Left lung (tissue), 10 donors: ENCODE results near the gene NFIC. TPM values are rescaled to one million over a fixed set of nuclear protein-coding genes. Genes with fewer than 3 reads are reported as not detected.
A peak's percentile ranks its signal among the peaks of the same experiment; 100 is the strongest.

Source experiments
- ATAC-seq: fragments of 200-7000 bp; cut with Tn5 transposase; one replicate; pipeline ENCODE4 v1.9.1; 2020; ENCODE audit warnings: moderate library complexity
- DNase-seq, 4 donors: peaks; one replicate each; pipeline ENCODE4 v3.0.0-alpha.2; 2013 to 2020
- H3K27ac ChIP-seq, 2 donors: fragments of 200-600 bp; sonication (generic) in 1 of 2; one replicate each; pipeline versions ENCODE4 v1.5.0 to v1.8.0; 2020 to 2021
- H3K27me3 ChIP-seq, 2 donors: fragments of 200-600 bp; sonication (generic) in 1 of 2; one replicate each; pipeline versions ENCODE4 v1.5.0 to v1.8.0; 2020 to 2021
- H3K36me3 ChIP-seq, 2 donors: fragments of 200-600 bp; sonication (generic) in 1 of 2; one replicate each; pipeline versions ENCODE4 v1.5.0 to v1.8.0; 2020 to 2021
- H3K4me1 ChIP-seq, 2 donors: fragments of 200-600 bp; one replicate each; pipeline ENCODE4 v1.8.0; 2021
- H3K4me3 ChIP-seq, 2 donors: fragments of 200-600 bp; sonication (generic) in 1 of 2; one replicate each; pipeline versions ENCODE4 v1.5.0 to v1.8.0; 2020 to 2021; ENCODE audit warnings: mild to moderate bottlenecking in 1 of 2
- H3K9me3 ChIP-seq, 2 donors: fragments of 200-600 bp; sonication (generic) in 1 of 2; one replicate each; pipeline versions ENCODE4 v1.5.0 to v1.8.0; 2020 to 2021
- intact Hi-C, 2 donors: fragments of 100-400 bp; cut with DNase I; formaldehyde crosslinking; loops; one replicate each; pipeline versions ENCODE4 v1.11.2 to v1.14.2; 2022
- polyA plus RNA-seq, 6 donors: library from polyadenylated mRNA; unstranded; fragments of 120-200 nt; gene quantifications; one replicate each; pipeline ENCODE4 v1.2.1, GENCODE V29; 2013; ENCODE audit not compliant: insufficient read length in 6 of 6
- total RNA-seq, 2 donors: library from RNA; stranded (reverse); fragmentation: NEBNext Ultra II Directional; extraction: Animal tissue kit (Norgen Biotek cat#: 25700); gene quantifications; one replicate each; pipeline ENCODE4 v1.2.1, GENCODE V29; 2021
- TF ChIP-seq, protein P1 (sequence below), 2 donors: fragments of 200-600 bp; sonication (generic) in 1 of 2; IDR thresholded peaks; one replicate each; pipeline versions ENCODE4 v1.5.0 to v1.8.0; 2021; ENCODE audit warnings: antibody characterized with exemption in 2 of 2
- donor health status: DM: no; HTN: yes; CAD: no.
- donor health status: DM: no; HTN: no; CAD: no.

Gene NFIC
- total and polyA plus RNA-seq, 8 donors, result 37.2 to 163 (median 55.7) TPM

DNA sequence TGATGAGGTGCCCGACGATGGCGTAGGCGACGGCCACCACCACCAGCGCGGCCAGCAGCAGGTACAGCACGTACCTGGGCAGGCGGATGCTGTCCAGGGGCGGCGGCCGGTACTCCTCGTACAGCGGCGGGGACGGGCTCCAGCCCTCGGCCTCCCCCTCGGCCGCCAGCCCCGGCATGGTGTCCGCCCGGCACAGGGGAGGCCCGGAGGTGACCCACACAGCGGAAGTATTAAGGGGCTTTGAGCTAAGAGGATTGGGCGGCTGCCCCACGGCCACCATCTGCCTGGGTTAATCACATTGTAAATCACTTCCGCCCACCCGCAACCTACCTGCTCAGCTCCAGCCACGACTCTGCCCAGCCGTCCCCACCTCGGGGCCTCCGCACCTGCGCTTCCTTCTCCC, 116.8 kb downstream of the NFIC start, which contains the start of gene SMIM44:
Gene SMIM44 (minus strand): TSS at position 216 of the 403 bp plus-strand sequence. CDS start 38 bp downstream, at position 178.
- TF ChIP-seq, protein P1, sequence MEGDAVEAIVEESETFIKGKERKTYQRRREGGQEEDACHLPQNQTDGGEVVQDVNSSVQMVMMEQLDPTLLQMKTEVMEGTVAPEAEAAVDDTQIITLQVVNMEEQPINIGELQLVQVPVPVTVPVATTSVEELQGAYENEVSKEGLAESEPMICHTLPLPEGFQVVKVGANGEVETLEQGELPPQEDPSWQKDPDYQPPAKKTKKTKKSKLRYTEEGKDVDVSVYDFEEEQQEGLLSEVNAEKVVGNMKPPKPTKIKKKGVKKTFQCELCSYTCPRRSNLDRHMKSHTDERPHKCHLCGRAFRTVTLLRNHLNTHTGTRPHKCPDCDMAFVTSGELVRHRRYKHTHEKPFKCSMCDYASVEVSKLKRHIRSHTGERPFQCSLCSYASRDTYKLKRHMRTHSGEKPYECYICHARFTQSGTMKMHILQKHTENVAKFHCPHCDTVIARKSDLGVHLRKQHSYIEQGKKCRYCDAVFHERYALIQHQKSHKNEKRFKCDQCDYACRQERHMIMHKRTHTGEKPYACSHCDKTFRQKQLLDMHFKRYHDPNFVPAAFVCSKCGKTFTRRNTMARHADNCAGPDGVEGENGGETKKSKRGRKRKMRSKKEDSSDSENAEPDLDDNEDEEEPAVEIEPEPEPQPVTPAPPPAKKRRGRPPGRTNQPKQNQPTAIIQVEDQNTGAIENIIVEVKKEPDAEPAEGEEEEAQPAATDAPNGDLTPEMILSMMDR (IDR thresholded peaks at IDR 0.05), result no peak
- no peaks in the 10 kb centered on the region for H3K36me3 ChIP-seq
- H3K27ac ChIP-seq, result no peak within 1 kb of the TSS
- peak in 1 of 4 donors; percentile 74 for DNase-seq
- intact Hi-C loops, result no loop called here
- peaks cover 21 to 68% of the 10 kb centered on the region in 2 donors for H3K27me3 ChIP-seq
- H3K4me3 ChIP-seq, result no peak within 1 kb of the TSS
- no peak for ATAC-seq
- H3K9me3 ChIP-seq, result no peaks in the 10 kb centered on the region
- H3K4me1 ChIP-seq, result no peaks in the 10 kb centered on the region

DNA sequence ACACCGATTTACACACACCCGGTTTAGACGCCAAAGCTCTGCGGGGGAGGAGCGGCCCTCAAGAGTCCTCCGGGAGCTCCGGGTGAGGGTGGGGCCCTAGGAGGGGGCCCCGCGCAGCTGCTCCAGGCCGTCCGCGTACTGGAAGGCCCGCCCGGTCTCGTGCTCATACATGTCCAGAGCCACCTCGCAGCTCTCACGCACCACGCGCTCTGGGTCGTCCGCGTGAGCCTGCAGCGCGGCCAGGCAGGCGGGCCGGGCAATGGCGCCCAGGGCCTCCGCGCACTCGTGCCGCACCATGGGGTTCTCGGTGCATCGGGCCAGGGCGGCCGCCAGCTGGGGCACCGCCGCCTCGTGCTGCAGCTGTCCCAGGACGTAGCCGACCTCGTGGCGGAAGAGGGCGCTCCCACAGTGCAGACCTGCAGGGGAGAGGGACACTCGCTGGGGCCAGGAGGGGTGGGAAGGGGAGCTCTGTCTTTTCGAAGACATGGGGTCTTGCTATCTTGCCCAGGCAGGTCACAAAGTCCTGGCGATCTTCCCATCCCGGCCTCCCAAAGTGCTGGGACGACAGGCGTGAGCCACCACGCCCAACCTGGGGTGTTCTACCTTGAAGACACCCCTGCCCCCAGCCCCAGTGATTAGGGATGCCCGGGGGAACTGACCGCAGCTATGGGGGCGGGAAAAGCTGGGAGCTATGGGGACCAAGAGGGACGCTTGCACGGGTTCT, 125.2 kb downstream of the NFIC start:
- no peak overlapping the region for H3K27ac ChIP-seq
- intact Hi-C loops, result no loop called here
- no peaks in the 10 kb centered on the region for H3K4me1 ChIP-seq
- TF ChIP-seq, protein P1 (IDR thresholded peaks at IDR 0.05), result no peak
- H3K9me3 ChIP-seq, result no peaks in the 10 kb centered on the region
- DNase-seq (no peak), ATAC-seq (no peak)
- peaks cover 0 to 63% of the 10 kb centered on the region in 2 donors for H3K36me3 ChIP-seq
- H3K4me3 ChIP-seq, result no peak overlapping the region
- no peaks in the 10 kb centered on the region for H3K27me3 ChIP-seq

DNA sequence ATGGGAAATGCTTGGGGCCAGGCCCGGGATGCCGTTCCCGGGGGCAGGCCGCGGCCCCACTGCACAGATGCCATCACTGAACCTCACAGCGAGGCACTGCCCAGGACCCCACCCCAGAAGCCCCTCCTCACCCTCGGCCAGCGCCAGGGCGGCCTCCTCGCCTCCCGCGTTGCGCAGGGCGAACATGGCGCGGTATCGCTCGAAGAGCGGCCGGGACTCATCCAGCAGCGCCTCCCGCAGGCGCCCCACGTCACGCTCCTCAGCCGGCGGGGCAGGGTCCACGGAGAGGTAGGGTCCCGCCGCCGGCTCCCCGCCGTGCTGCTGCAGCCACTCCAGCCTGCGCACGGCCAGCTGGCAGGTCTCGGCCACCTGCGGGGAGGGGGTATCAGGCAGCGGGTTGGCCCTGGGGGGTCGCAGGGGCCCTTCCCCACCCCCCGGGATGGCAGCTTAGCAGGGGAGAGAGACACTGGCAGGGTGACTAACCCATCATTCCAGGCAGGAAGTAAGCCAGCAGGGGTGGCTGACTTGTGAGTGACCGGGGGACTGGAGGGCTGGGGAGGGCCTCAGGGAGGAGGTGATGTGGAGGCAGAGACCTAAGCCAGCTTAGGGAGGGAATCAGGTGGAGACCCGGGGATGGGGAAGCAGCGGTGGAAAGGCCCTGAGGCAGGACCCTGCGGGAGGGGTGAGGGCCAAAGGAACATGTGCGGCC, 125.9 kb downstream of the NFIC start:
- TF ChIP-seq, protein P1 (IDR thresholded peaks at IDR 0.05), result no peak
- ATAC-seq (no peak), DNase-seq (peak in 1 of 4 donors; percentile 74)
- Histone ChIP-seq H3K4me3 (no peak overlapping the region), H3K4me1 (no peaks in the 10 kb centered on the region), H3K27ac (no peak overlapping the region), H3K9me3 (no peaks in the 10 kb centered on the region), H3K27me3 (no peaks in the 10 kb centered on the region), H3K36me3 (peaks cover 0 to 66% of the 10 kb centered on the region in 2 donors)
- intact Hi-C loops, result no loop called here

DNA sequence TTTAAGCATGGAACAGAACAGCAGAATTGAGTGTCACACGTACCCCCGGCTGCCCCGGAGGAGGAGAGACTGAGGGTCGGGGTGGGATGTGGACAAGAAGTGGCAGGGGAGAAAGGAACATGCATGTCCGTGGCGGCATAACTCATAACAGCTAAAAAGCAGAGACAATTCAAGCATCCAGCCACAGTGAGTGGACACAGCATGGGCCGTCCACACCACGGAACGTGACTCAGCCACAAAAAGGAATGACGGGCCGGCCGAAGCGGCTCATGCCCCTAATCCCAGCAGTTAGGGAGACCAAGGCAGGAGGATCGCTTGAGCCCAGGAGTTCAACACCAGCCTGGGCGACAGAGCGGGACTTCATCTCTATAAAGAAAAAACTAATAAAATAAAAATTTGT, 126.5 kb downstream of the NFIC start:
- ATAC-seq (no peak), DNase-seq (no peak)
- no peaks in the 10 kb centered on the region for H3K27me3 ChIP-seq
- no peaks in the 10 kb centered on the region for H3K9me3 ChIP-seq
- peaks cover 0 to 66% of the 10 kb centered on the region in 2 donors for H3K36me3 ChIP-seq
- H3K4me1 ChIP-seq, result no peaks in the 10 kb centered on the region
- H3K4me3 ChIP-seq, result no peak overlapping the region
- intact Hi-C loops, result no loop called here
- TF ChIP-seq, protein P1 (IDR thresholded peaks at IDR 0.05), result no peak
- H3K27ac ChIP-seq, result no peak overlapping the region

DNA sequence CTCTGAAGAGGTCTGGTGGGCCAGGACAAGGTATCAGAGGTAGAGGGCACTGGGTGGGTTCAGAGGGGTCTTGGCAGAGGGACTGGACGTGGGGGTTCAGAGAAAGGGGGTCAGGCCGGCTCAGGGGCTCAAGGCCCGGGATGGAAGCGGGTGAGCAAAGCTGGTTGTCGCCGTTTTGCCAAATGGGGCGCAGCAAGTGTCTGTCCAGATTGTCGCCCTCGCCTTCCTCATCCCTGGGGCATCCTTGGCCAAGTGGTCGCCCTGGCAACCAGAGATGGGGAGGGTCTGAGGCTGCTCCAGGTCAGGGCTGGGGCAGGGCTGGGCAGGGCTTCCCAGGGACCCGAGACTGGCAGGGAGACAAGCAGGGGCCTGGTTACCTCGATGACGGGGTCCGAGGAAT, 127.3 kb downstream of the NFIC start:
- no peak overlapping the region for H3K27ac ChIP-seq
- intact Hi-C loops, result no loop called here
- H3K27me3 ChIP-seq, result no peaks in the 10 kb centered on the region
- no peaks in the 10 kb centered on the region for H3K4me1 ChIP-seq
- DNase-seq (no peak), ATAC-seq (no peak)
- no peak overlapping the region for H3K4me3 ChIP-seq
- TF ChIP-seq, protein P1 (IDR thresholded peaks at IDR 0.05), result no peak
- no peaks in the 10 kb centered on the region for H3K9me3 ChIP-seq
- peaks cover 0 to 66% of the 10 kb centered on the region in 2 donors for H3K36me3 ChIP-seq
